ENCODE results near the gene SLC24A3.

SLC24A3 gene

GRCh38 chr20:19271879-19272651 lies 59.6 kb downstream of the SLC24A3 start:
- DNase-seq (ENCODE audit: low read depth in 2 of 2): no peak

- no peak for DNase-seq (ENCODE audit: low read depth in 2 of 2)
Observed at GRCh38 chr20:19272976-19273654, 60.7 kb downstream of the SLC24A3 start.

GRCh38 chr20:19274001-19274400 lies 61.6 kb downstream of the SLC24A3 start:
- DNase-seq (ENCODE audit: low read depth in 2 of 2): no peak

GRCh38 chr20:19274412-19275015 lies 62.1 kb downstream of the SLC24A3 start:
- DNase-seq (ENCODE audit: low read depth in 2 of 2): no peak

GRCh38 chr20:19275038-19275629 lies 62.7 kb downstream of the SLC24A3 start:
- no peak for DNase-seq (ENCODE audit: low read depth in 2 of 2)

GRCh38 chr20:19275630-19276071 lies 63.2 kb downstream of the SLC24A3 start:
- no peak for DNase-seq (ENCODE audit: low read depth in 2 of 2)

GRCh38 chr20:19277381-19277780 lies 64.9 kb downstream of the SLC24A3 start:
- no peak for DNase-seq (ENCODE audit: low read depth in 2 of 2)

GRCh38 chr20:19283490-19284025 lies 71.1 kb downstream of the SLC24A3 start:
- no peak for DNase-seq (ENCODE audit: low read depth in 2 of 2)

GRCh38 chr20:19284400-19285178 lies 72.1 kb downstream of the SLC24A3 start:
- DNase-seq (ENCODE audit: low read depth in 2 of 2): no peak

- DNase-seq (ENCODE audit: low read depth in 2 of 2): no peak
Observed at GRCh38 chr20:19285436-19285835, 73.0 kb downstream of the SLC24A3 start.

- DNase-seq (ENCODE audit: low read depth in 2 of 2): no peak
Observed at GRCh38 chr20:19288061-19288460, 75.6 kb downstream of the SLC24A3 start.

GRCh38 chr20:19288636-19289035 lies 76.2 kb downstream of the SLC24A3 start:
- no peak for DNase-seq (ENCODE audit: low read depth in 2 of 2)

- DNase-seq (ENCODE audit: low read depth in 2 of 2): no peak
Observed at GRCh38 chr20:19289451-19289850, 77.0 kb downstream of the SLC24A3 start.

- DNase-seq (ENCODE audit: low read depth in 2 of 2): no peak
Observed at GRCh38 chr20:19291024-19291817, 78.8 kb downstream of the SLC24A3 start.

- no peak for DNase-seq (ENCODE audit: low read depth in 2 of 2)
Observed at GRCh38 chr20:19291818-19292132, 79.3 kb downstream of the SLC24A3 start.

- no peak for DNase-seq (ENCODE audit: low read depth in 2 of 2)
Observed at GRCh38 chr20:19292254-19292653, 79.8 kb downstream of the SLC24A3 start.

- DNase-seq (ENCODE audit: low read depth in 2 of 2): no peak
Observed at GRCh38 chr20:19295076-19295475, 82.6 kb downstream of the SLC24A3 start.

- no peak for DNase-seq (ENCODE audit: low read depth in 2 of 2)
Observed at GRCh38 chr20:19298652-19299051, 86.2 kb downstream of the SLC24A3 start.

- DNase-seq (ENCODE audit: low read depth in 2 of 2): no peak
Observed at GRCh38 chr20:19300395-19300794, 88.0 kb downstream of the SLC24A3 start.

- no peak for DNase-seq (ENCODE audit: low read depth in 2 of 2)
Observed at GRCh38 chr20:19301142-19301541, 88.7 kb downstream of the SLC24A3 start.

GRCh38 chr20:19301843-19302242 lies 89.4 kb downstream of the SLC24A3 start:
- DNase-seq (ENCODE audit: low read depth in 2 of 2): no peak
